Central memory CD8-positive, alpha-beta T cell (primary cell): ENCODE measurements around the gene KLF11.
A peak's percentile ranks its signal among the peaks of the same experiment; 100 is the strongest.

Experiments used
- ATAC-seq: fragments of 150-1000 bp; cut with Tn5 transposase; replicated peaks from 2 replicates; pipeline ENCODE4 v1.10.0; 2022; ENCODE audit warnings: mild to moderate bottlenecking, moderate FRiP score, moderate number of reproducible peaks; ENCODE audit not compliant: poor library complexity, severe bottlenecking; ENCODE audit errors: extremely low read depth
- DNase-seq, 2 donors: peaks; one replicate each; pipeline ENCODE4 v3.0.0; 2021; ENCODE audit warnings: low spot score in 2 of 2
- H3K27ac Mint-ChIP-seq: one replicate; pipeline ENCODE4 v1.8.0; 2022; ENCODE audit warnings: low read depth, mild to moderate bottlenecking, moderate library complexity, mixed read lengths
- H3K27me3 Mint-ChIP-seq: one replicate; pipeline ENCODE4 v1.8.0; 2022; ENCODE audit warnings: mixed read lengths
- H3K36me3 Mint-ChIP-seq: one replicate; pipeline ENCODE4 v1.8.0; 2022; ENCODE audit warnings: mild to moderate bottlenecking, moderate library complexity, mixed read lengths; ENCODE audit not compliant: insufficient read depth
- H3K4me1 Mint-ChIP-seq: one replicate; pipeline ENCODE4 v1.8.0; 2022; ENCODE audit warnings: mixed read lengths
- H3K4me3 Mint-ChIP-seq: one replicate; pipeline ENCODE4 v1.8.0; 2022; ENCODE audit warnings: mild to moderate bottlenecking, moderate library complexity, mixed read lengths
- H3K9me3 Mint-ChIP-seq: one replicate; pipeline ENCODE4 v1.8.0; 2022; ENCODE audit warnings: mixed read lengths

The KLF11 gene

GRCh38 chr2:10096641-10097040 is 53.3 kb downstream of the KLF11 start:
- Mint-ChIP-seq H3K36me3 (peaks cover 3% of the 10 kb centered on the region), H3K4me3 (no peak overlapping the region), H3K27me3 (peaks cover 61% of the 10 kb centered on the region), H3K4me1 (peaks cover 5% of the 10 kb centered on the region), H3K27ac (no peak overlapping the region), H3K9me3 (no peaks in the 10 kb centered on the region)
- ATAC-seq (no peak), DNase-seq (no peak)

- H3K9me3 Mint-ChIP-seq: no peaks in the 10 kb centered on the region
- H3K36me3 Mint-ChIP-seq: peaks cover 3% of the 10 kb centered on the region
- DNase-seq (no peak), ATAC-seq (peak; percentile 49)
- no peak overlapping the region for H3K4me3 Mint-ChIP-seq
- peaks cover 54% of the 10 kb centered on the region for H3K27me3 Mint-ChIP-seq
- peaks cover 5% of the 10 kb centered on the region for H3K4me1 Mint-ChIP-seq
- H3K27ac Mint-ChIP-seq: no peak overlapping the region
Measured at GRCh38 chr2:10097352-10098148, 54.2 kb downstream of the KLF11 start.

GRCh38 chr2:10101491-10101890 is 58.1 kb downstream of the KLF11 start:
- peaks cover 5% of the 10 kb centered on the region for H3K4me1 Mint-ChIP-seq
- ATAC-seq: no peak
- no peak for DNase-seq
- H3K27me3 Mint-ChIP-seq: peaks cover 16% of the 10 kb centered on the region
- H3K9me3 Mint-ChIP-seq: no peaks in the 10 kb centered on the region
- H3K36me3 Mint-ChIP-seq: peaks cover 2% of the 10 kb centered on the region
- H3K4me3 Mint-ChIP-seq: no peak overlapping the region
- no peak overlapping the region for H3K27ac Mint-ChIP-seq

GRCh38 chr2:10103179-10103578 is 59.8 kb downstream of the KLF11 start:
- ATAC-seq: no peak
- H3K4me1 Mint-ChIP-seq: no peaks in the 10 kb centered on the region
- no peaks in the 10 kb centered on the region for H3K27me3 Mint-ChIP-seq

More at GRCh38 chr2:10103179-10103578, 59.8 kb downstream of the KLF11 start:
- H3K9me3 Mint-ChIP-seq: no peaks in the 10 kb centered on the region
- no peak overlapping the region for H3K27ac Mint-ChIP-seq
- no peak overlapping the region for H3K4me3 Mint-ChIP-seq
- no peaks in the 10 kb centered on the region for H3K36me3 Mint-ChIP-seq
- no peak for DNase-seq
